BE2C (cell line): ENCODE measurements around the gene SRBD1.
A peak's percentile ranks its signal among the peaks of the same experiment; 100 is the strongest.

ENCODE experiments used
- DNase-seq: peaks from one replicate; pipeline ENCODE4 v3.0.0-alpha.2; 2020
- H3K27me3 ChIP-seq: fragments of 250-450 bp; sonication (Bioruptor Pico); 2 replicates; pipeline ENCODE4 v1.5.1; 2020; ENCODE audit warnings: mild to moderate bottlenecking
- H3K36me3 ChIP-seq: fragments of 250-450 bp; sonication (Bioruptor Pico); 2 replicates; pipeline ENCODE4 v1.5.1; 2020; ENCODE audit warnings: mild to moderate bottlenecking
- H3K4me1 ChIP-seq: fragments of 250-450 bp; sonication (Bioruptor Pico); 2 replicates; pipeline ENCODE4 v1.5.1; 2020
- H3K4me3 ChIP-seq: 2 replicates; pipeline ENCODE4 v1.5.1; 2011; ENCODE audit warnings: low read depth, low read length
- H3K9me3 ChIP-seq: fragments of 250-450 bp; sonication (Bioruptor Pico); 2 replicates; pipeline ENCODE4 v1.5.1; 2020
- TF ChIP-seq, protein P1 (sequence below): IDR thresholded peaks from 2 replicates; pipeline ENCODE4 v1.5.1; 2012; ENCODE audit warnings: mild to moderate bottlenecking, low read depth, low read length

Gene SRBD1

GRCh38 chr2:45647986-45648520 lies 37.0 kb upstream of the SRBD1 start:
- no peak overlapping the region for H3K4me3 ChIP-seq
- no peaks in the 10 kb centered on the region for H3K36me3 ChIP-seq

DNA sequence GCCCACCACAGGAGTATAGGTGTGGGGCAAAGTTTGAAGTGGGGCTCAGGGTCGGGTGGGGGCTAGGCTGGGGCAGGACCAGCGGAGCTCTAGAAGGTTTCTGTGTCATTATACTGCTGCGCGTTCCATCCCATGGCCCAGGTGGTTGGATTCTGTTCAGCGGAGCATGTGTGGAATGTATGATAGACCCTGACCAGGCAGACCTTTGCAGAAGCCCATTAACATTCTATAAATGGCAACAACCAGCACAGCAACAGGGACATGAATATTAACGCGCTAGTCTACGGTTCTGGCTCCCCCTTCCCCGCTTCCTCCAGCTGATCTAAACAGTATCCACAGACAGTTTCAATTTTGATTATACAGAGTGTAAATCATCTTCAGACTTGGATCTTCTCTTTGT lies 36.3 kb upstream of the SRBD1 start:
- Histone ChIP-seq H3K4me3 (no peak overlapping the region), H3K27me3 (no peaks in the 10 kb centered on the region), H3K36me3 (no peaks in the 10 kb centered on the region), H3K4me1 (peaks cover 15% of the 10 kb centered on the region), H3K9me3 (no peaks in the 10 kb centered on the region)
- no peak for DNase-seq
- TF ChIP-seq, protein P1, sequence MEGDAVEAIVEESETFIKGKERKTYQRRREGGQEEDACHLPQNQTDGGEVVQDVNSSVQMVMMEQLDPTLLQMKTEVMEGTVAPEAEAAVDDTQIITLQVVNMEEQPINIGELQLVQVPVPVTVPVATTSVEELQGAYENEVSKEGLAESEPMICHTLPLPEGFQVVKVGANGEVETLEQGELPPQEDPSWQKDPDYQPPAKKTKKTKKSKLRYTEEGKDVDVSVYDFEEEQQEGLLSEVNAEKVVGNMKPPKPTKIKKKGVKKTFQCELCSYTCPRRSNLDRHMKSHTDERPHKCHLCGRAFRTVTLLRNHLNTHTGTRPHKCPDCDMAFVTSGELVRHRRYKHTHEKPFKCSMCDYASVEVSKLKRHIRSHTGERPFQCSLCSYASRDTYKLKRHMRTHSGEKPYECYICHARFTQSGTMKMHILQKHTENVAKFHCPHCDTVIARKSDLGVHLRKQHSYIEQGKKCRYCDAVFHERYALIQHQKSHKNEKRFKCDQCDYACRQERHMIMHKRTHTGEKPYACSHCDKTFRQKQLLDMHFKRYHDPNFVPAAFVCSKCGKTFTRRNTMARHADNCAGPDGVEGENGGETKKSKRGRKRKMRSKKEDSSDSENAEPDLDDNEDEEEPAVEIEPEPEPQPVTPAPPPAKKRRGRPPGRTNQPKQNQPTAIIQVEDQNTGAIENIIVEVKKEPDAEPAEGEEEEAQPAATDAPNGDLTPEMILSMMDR, result no peak

More at GRCh38 chr2:45647986-45648520, 37.0 kb upstream of the SRBD1 start:
- no peak for DNase-seq
- Histone ChIP-seq H3K27me3 (no peaks in the 10 kb centered on the region), H3K9me3 (no peaks in the 10 kb centered on the region), H3K4me1 (peaks cover 15% of the 10 kb centered on the region)
- TF ChIP-seq, protein P1, result no peak

DNA sequence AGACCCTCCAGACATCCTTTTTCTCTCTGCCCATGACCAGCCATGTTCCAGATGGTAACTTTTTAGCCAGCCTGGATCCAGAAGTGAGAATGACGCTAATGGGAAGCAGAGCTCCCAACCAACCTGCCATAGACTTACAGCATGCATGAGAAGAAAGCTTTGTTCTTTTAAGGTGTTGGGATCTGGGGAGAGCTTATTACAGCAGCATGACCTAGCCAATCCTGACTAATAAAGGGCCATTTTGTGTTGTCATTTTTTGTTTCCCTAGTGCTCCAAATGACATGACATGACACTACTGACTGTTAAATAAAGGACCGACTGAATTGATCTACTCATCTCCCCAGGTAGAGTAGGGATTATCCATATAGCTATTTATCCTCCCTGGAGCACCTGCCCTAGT lies 35.2 kb upstream of the SRBD1 start:
- H3K27me3 ChIP-seq, result no peaks in the 10 kb centered on the region
- TF ChIP-seq, protein P1, result no peak
- DNase-seq, result no peak

GRCh38 chr2:45643543-45644542 lies 32.8 kb upstream of the SRBD1 start:
- Histone ChIP-seq H3K4me1 (peaks cover 9% of the 10 kb centered on the region; the same call in 1 of the 2 replicates), H3K9me3 (no peaks in the 10 kb centered on the region), H3K27me3 (no peaks in the 10 kb centered on the region), H3K36me3 (no peaks in the 10 kb centered on the region), H3K4me3 (peak overlapping the region; percentile 86)
- DNase-seq, result peak; percentile 82
- TF ChIP-seq, protein P1, result peak; percentile 78

More for the DNA sequence above, 35.2 kb upstream of the SRBD1 start:
- H3K36me3 ChIP-seq, result no peaks in the 10 kb centered on the region
- no peaks in the 10 kb centered on the region for H3K9me3 ChIP-seq
- no peak overlapping the region for H3K4me3 ChIP-seq
- H3K4me1 ChIP-seq, result peaks cover 15% of the 10 kb centered on the region

DNA sequence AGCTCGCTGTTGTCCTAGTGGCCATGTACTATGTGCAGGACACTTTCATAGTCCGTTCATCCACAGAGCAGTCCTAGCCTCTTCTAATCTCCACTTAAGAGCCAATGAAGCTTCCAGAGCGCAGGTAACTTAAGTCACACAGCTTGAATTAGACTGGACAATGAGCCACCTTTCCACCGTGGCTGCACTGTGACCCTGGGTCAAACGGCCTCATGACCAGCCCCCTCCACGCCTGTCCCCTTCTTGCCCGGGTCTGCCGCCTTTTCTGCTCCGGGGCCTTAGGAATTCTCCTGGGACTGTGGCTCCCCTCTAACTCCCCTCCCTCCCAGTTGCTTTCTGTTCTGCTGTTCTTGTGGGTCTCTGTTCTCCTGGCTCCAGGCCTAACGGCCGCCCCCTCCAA lies 32.0 kb upstream of the SRBD1 start:
- Histone ChIP-seq H3K4me1 (0 out of 2 replicates have a peak, but pooled peaks cover 5% of the 10 kb centered on the region), H3K4me3 (peak overlapping the region; percentile 86), H3K9me3 (no peaks in the 10 kb centered on the region), H3K27me3 (no peaks in the 10 kb centered on the region), H3K36me3 (no peaks in the 10 kb centered on the region)
- TF ChIP-seq, protein P1, result no peak
- no peak for DNase-seq

DNA sequence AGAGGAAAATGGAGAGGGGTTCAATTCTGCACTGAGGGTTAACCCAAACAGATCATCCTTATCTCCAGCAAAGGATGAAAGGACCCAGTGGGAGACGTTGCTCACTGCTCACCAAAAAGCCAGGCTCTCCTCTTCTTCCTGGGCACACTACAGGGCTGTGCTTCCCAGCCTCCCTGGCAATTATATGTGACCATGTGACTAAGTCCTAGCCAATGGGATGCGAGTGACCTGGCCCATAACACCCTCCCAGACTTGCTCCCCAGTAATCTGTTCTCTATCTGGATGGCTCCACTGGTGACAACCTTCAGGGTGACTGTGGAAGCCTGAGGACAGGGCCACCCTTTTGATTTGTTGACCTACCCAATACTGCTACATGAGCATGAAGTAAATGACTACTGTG lies 29.5 kb upstream of the SRBD1 start:
- H3K4me3 ChIP-seq, result no peak overlapping the region
- TF ChIP-seq, protein P1, result no peak
- no peaks in the 10 kb centered on the region for H3K27me3 ChIP-seq
- DNase-seq, result no peak
- peaks cover 5% of the 10 kb centered on the region; the same call in 1 of the 2 replicates for H3K4me1 ChIP-seq
- H3K36me3 ChIP-seq, result no peaks in the 10 kb centered on the region
- no peaks in the 10 kb centered on the region for H3K9me3 ChIP-seq
